Loucy (cell line): ENCODE measurements around the gene RHEB.

Source experiments
- H2AFZ ChIP-seq: fragments of 200-600 bp; sonication (generic); 2 replicates; pipeline ENCODE4 v1.6.0; 2016; ENCODE audit warnings: antibody characterized with exemption, mild to moderate bottlenecking, low read length, moderate library complexity
- H3F3A ChIP-seq: fragments of 200-600 bp; 2 replicates; pipeline ENCODE4 v1.6.0; 2016; ENCODE audit warnings: antibody characterized with exemption, low read depth, mild to moderate bottlenecking
- H3K27me3 ChIP-seq: fragments of 200-600 bp; sonication (generic); 2 replicates; pipeline ENCODE4 v1.6.1; 2014; ENCODE audit warnings: low read length, mild to moderate bottlenecking; ENCODE audit not compliant: insufficient read depth, poor library complexity, severe bottlenecking
- H3K36me3 ChIP-seq: fragments of 200-600 bp; sonication (generic); 2 replicates; pipeline ENCODE4 v1.6.1; 2016; ENCODE audit warnings: low read length; ENCODE audit not compliant: insufficient read depth
- H3K4me1 ChIP-seq: fragments of 200-600 bp; sonication (generic); 2 replicates; pipeline ENCODE4 v1.5.1; 2014; ENCODE audit warnings: low read length, mild to moderate bottlenecking; ENCODE audit not compliant: insufficient read depth, poor library complexity, severe bottlenecking
- H3K4me2 ChIP-seq: fragments of 200-600 bp; sonication (generic); 2 replicates; pipeline ENCODE4 v1.6.0; 2014; ENCODE audit warnings: antibody characterized with exemption, low read length, low read depth, mild to moderate bottlenecking; ENCODE audit not compliant: poor library complexity, severe bottlenecking
- H3K4me3 ChIP-seq: fragments of 200-600 bp; sonication (generic); 2 replicates; pipeline ENCODE4 v1.5.1; 2014; ENCODE audit warnings: low read length, mild to moderate bottlenecking, mixed read lengths; ENCODE audit not compliant: poor library complexity, severe bottlenecking
- H3K79me2 ChIP-seq: fragments of 200-600 bp; sonication (generic); 2 replicates; pipeline ENCODE4 v1.6.1; 2014; ENCODE audit warnings: low read length; ENCODE audit not compliant: insufficient read depth
- H3K9ac ChIP-seq: fragments of 200-600 bp; sonication (generic); 2 replicates; pipeline ENCODE4 v1.6.0; 2014; ENCODE audit warnings: mild to moderate bottlenecking, low read depth, low read length, moderate library complexity; ENCODE audit not compliant: poor library complexity, severe bottlenecking
- H3K9me2 ChIP-seq: fragments of 200-600 bp; sonication (generic); replicated peaks from 2 replicates; pipeline ENCODE4 v1.6.1; 2016; ENCODE audit warnings: low read depth, low read length, mixed read lengths
- H3K9me3 ChIP-seq: fragments of 200-600 bp; sonication (generic); 2 replicates; pipeline ENCODE4 v1.6.1; 2014; ENCODE audit warnings: mild to moderate bottlenecking, antibody characterized with exemption, low read length, low read depth; ENCODE audit not compliant: insufficient read depth
- H4K20me1 ChIP-seq: fragments of 200-600 bp; sonication (generic); 2 replicates; pipeline ENCODE4 v1.6.0; 2014; ENCODE audit warnings: antibody characterized with exemption, low read length, mild to moderate bottlenecking; ENCODE audit not compliant: insufficient read depth, poor library complexity, severe bottlenecking
- CTCF ChIP-seq: fragments of 200-600 bp; sonication (generic); conservative IDR thresholded peaks from 2 replicates; pipeline ENCODE4 v1.5.1; 2014; ENCODE audit warnings: mild to moderate bottlenecking, antibody characterized with exemption, low read length
- EZH2phosphoT487 ChIP-seq: fragments of 200-600 bp; IDR thresholded peaks from 2 replicates; pipeline ENCODE4 v1.6.1; 2018; ENCODE audit warnings: antibody characterized with exemption, mild to moderate bottlenecking, moderate library complexity, borderline replicate concordance

RHEB gene

GRCh38 chr7:151503902-151504714 is 15.6 kb downstream of the RHEB start:
- Histone ChIP-seq H3F3A (no peaks in the 10 kb centered on the region), H3K9me3 (no peaks in the 10 kb centered on the region), H3K27me3 (no peaks in the 10 kb centered on the region), H3K79me2 (peaks cover 100% of the 10 kb centered on the region), H2AFZ (no peak overlapping the region), H3K4me2 (no peak overlapping the region), H3K9ac (no peak overlapping the region), H3K4me3 (no peak overlapping the region), H3K36me3 (no peaks in the 10 kb centered on the region), H3K4me1 (no peaks in the 10 kb centered on the region), H4K20me1 (peaks cover 98% of the 10 kb centered on the region), H3K9me2 (no peaks in the 10 kb centered on the region)
- no peak for TF ChIP-seq CTCF
- TF ChIP-seq EZH2phosphoT487, result no peak

GRCh38 chr7:151501676-151502075 is 18.0 kb downstream of the RHEB start:
- Histone ChIP-seq H4K20me1 (peaks cover 97% of the 10 kb centered on the region), H3K4me3 (no peak overlapping the region), H2AFZ (no peak overlapping the region), H3K9me3 (no peaks in the 10 kb centered on the region), H3K9ac (no peak overlapping the region), H3F3A (no peaks in the 10 kb centered on the region), H3K36me3 (peaks cover 6% of the 10 kb centered on the region; the same call in 1 of the 2 replicates), H3K4me2 (no peak overlapping the region), H3K27me3 (no peaks in the 10 kb centered on the region), H3K4me1 (no peaks in the 10 kb centered on the region), H3K9me2 (no peaks in the 10 kb centered on the region), H3K79me2 (peaks cover 100% of the 10 kb centered on the region)
- TF ChIP-seq EZH2phosphoT487 (no peak), CTCF (no peak)

GRCh38 chr7:151498495-151498894 is 21.2 kb downstream of the RHEB start:
- Histone ChIP-seq H2AFZ (no peak overlapping the region), H3K27me3 (no peaks in the 10 kb centered on the region), H3K4me3 (no peak overlapping the region), H3K4me2 (no peak overlapping the region), H3K36me3 (peaks cover 6% of the 10 kb centered on the region; the same call in 1 of the 2 replicates), H3F3A (no peaks in the 10 kb centered on the region), H3K9me2 (no peaks in the 10 kb centered on the region), H3K9me3 (no peaks in the 10 kb centered on the region), H3K9ac (no peak overlapping the region), H4K20me1 (peaks cover 96% of the 10 kb centered on the region), H3K4me1 (no peaks in the 10 kb centered on the region), H3K79me2 (peaks cover 100% of the 10 kb centered on the region)
- no peak for TF ChIP-seq EZH2phosphoT487
- no peak for TF ChIP-seq CTCF
